Upper lobe of right lung (tissue), 1 donor: Measurements from ENCODE around the gene AR. TPM values are rescaled to one million over a fixed set of nuclear protein-coding genes. Genes with fewer than 3 reads are reported as not detected.
A peak's percentile ranks its signal among the peaks of the same experiment; 100 is the strongest.

Experiments
- ATAC-seq: fragments of 200-7000 bp; cut with Tn5 transposase; one replicate; pipeline ENCODE4 v1.9.1; 2020; ENCODE audit warnings: mild to moderate bottlenecking, moderate library complexity
- DNase-seq: peaks from one replicate; pipeline ENCODE4 v3.0.0-alpha.2; 2020
- H3K27ac ChIP-seq: fragments of 200-600 bp; one replicate; pipeline ENCODE4 v1.8.0; 2022
- H3K27me3 ChIP-seq: fragments of 200-600 bp; one replicate; pipeline ENCODE4 v1.8.0; 2022; ENCODE audit warnings: mild to moderate bottlenecking
- H3K36me3 ChIP-seq: fragments of 200-600 bp; one replicate; pipeline ENCODE4 v1.8.0; 2022
- H3K4me1 ChIP-seq: fragments of 200-600 bp; one replicate; pipeline ENCODE4 v1.8.0; 2022
- H3K4me3 ChIP-seq: fragments of 200-600 bp; one replicate; pipeline ENCODE4 v1.8.0; 2022; ENCODE audit warnings: mild to moderate bottlenecking
- H3K9me3 ChIP-seq: fragments of 200-600 bp; one replicate; pipeline ENCODE4 v1.8.0; 2022
- CTCF ChIP-seq: fragments of 200-600 bp; IDR thresholded peaks from one replicate; pipeline ENCODE4 v1.8.0; 2022; ENCODE audit warnings: antibody characterized with exemption
- intact Hi-C: fragments of 100-400 bp; cut with DNase I; formaldehyde crosslinking; loops from one replicate; pipeline ENCODE4 v1.11.0; 2022
- total RNA-seq: library from RNA; stranded (reverse); fragmentation: NEBNext Ultra II Directional; extraction: Animal tissue kit (Norgen Biotek cat#: 25700); gene quantifications from one replicate; pipeline ENCODE4 v1.2.1, GENCODE V29; 2021
- donor health status: DM: no; HTN: yes; CAD: no; lungs with severe emphysema.

AR gene
- total RNA-seq, 1 donor from 2014 or later, result 5.3 TPM

- intact Hi-C loops, result no loop called here
- Histone ChIP-seq H3K4me3 (no peak overlapping the region), H3K9me3 (no peaks in the 10 kb centered on the region), H3K27me3 (no peaks in the 10 kb centered on the region), H3K36me3 (no peaks in the 10 kb centered on the region), H3K27ac (no peak overlapping the region), H3K4me1 (no peaks in the 10 kb centered on the region)
- no peak for DNase-seq
- no peak for TF ChIP-seq CTCF
- ATAC-seq, result peak; percentile 90
Measured at GRCh38 chrX:67596839-67597790, 53.3 kb downstream of the AR start.

GRCh38 chrX:67599532-67599931 is 55.7 kb downstream of the AR start:
- H3K36me3 ChIP-seq, result no peaks in the 10 kb centered on the region
- no peaks in the 10 kb centered on the region for H3K9me3 ChIP-seq
- H3K27ac ChIP-seq, result no peak overlapping the region
- H3K4me1 ChIP-seq, result no peaks in the 10 kb centered on the region
- no peaks in the 10 kb centered on the region for H3K27me3 ChIP-seq
- TF ChIP-seq CTCF, result no peak
- intact Hi-C loops, result no loop called here
- ATAC-seq (no peak), DNase-seq (no peak)
- H3K4me3 ChIP-seq, result no peak overlapping the region

GRCh38 chrX:67601771-67602170 is 58.0 kb downstream of the AR start:
- H3K27me3 ChIP-seq, result no peaks in the 10 kb centered on the region
- H3K4me1 ChIP-seq, result no peaks in the 10 kb centered on the region
- DNase-seq (no peak), ATAC-seq (no peak)
- intact Hi-C loops, result no loop called here
- no peak overlapping the region for H3K27ac ChIP-seq
- TF ChIP-seq CTCF, result no peak
- H3K9me3 ChIP-seq, result no peaks in the 10 kb centered on the region
- H3K36me3 ChIP-seq, result no peaks in the 10 kb centered on the region
- H3K4me3 ChIP-seq, result no peak overlapping the region

GRCh38 chrX:67604979-67605703 is 61.3 kb downstream of the AR start:
- H3K27ac ChIP-seq, result no peak overlapping the region
- no peaks in the 10 kb centered on the region for H3K9me3 ChIP-seq
- no peak for DNase-seq
- H3K27me3 ChIP-seq, result no peaks in the 10 kb centered on the region
- intact Hi-C loops, result no loop called here
- H3K4me1 ChIP-seq, result no peaks in the 10 kb centered on the region
- H3K36me3 ChIP-seq, result no peaks in the 10 kb centered on the region
- TF ChIP-seq CTCF, result no peak
- no peak overlapping the region for H3K4me3 ChIP-seq
- ATAC-seq, result peak; percentile 34

GRCh38 chrX:67607466-67607865 is 63.6 kb downstream of the AR start:
- Histone ChIP-seq H3K27me3 (no peaks in the 10 kb centered on the region), H3K9me3 (no peaks in the 10 kb centered on the region), H3K36me3 (no peaks in the 10 kb centered on the region), H3K27ac (no peak overlapping the region), H3K4me3 (no peak overlapping the region), H3K4me1 (no peaks in the 10 kb centered on the region)
- intact Hi-C loops, result no loop called here
- no peak for TF ChIP-seq CTCF
- ATAC-seq (no peak), DNase-seq (no peak)
